Hepatocyte (in vitro differentiated cells): ENCODE data around the gene CSTPP1. TPM values are rescaled to one million over a fixed set of nuclear protein-coding genes. Genes with fewer than 3 reads are reported as not detected.
"Not testable (repeated sequence)": the region's sequence is repeated elsewhere in the genome, so short reads cannot be mapped to it uniquely, and the experiment has no call there.

Experiments
- DNase-seq: peaks from one replicate; pipeline ENCODE4 v3.0.0-alpha.2; 2016; ENCODE audit warnings: low spot score
- H2AFZ ChIP-seq: fragments of 200-600 bp; sonication (generic); 2 replicates; pipeline ENCODE4 v1.6.0; 2016; ENCODE audit warnings: antibody characterized with exemption, mild to moderate bottlenecking
- H3K27ac ChIP-seq: fragments of 200-600 bp; sonication (generic); 2 replicates; pipeline ENCODE4 v1.5.1; 2016; ENCODE audit warnings: mild to moderate bottlenecking
- H3K27me3 ChIP-seq: fragments of 200-600 bp; sonication (generic); 2 replicates; pipeline ENCODE4 v1.6.1; 2016
- H3K36me3 ChIP-seq: fragments of 200-600 bp; sonication (generic); replicated peaks from 2 replicates; pipeline ENCODE4 v1.5.1; 2016; ENCODE audit warnings: low read depth; ENCODE audit not compliant: insufficient read depth
- H3K4me1 ChIP-seq: fragments of 200-600 bp; sonication (generic); 2 replicates; pipeline ENCODE4 v1.5.1; 2016; ENCODE audit warnings: mild to moderate bottlenecking, moderate library complexity; ENCODE audit not compliant: insufficient read depth
- H3K4me2 ChIP-seq: fragments of 200-600 bp; sonication (generic); 2 replicates; pipeline ENCODE4 v1.6.0; 2016
- H3K4me3 ChIP-seq: fragments of 200-600 bp; sonication (generic); 2 replicates; pipeline ENCODE4 v1.5.1; 2016; ENCODE audit warnings: mild to moderate bottlenecking
- H3K79me2 ChIP-seq: fragments of 200-600 bp; sonication (generic); 2 replicates; pipeline ENCODE4 v1.6.0; 2017; ENCODE audit warnings: mild to moderate bottlenecking
- H3K9me2 ChIP-seq: fragments of 200-600 bp; sonication (generic); replicated peaks from 2 replicates; pipeline ENCODE4 v1.6.0; 2017; ENCODE audit warnings: mild to moderate bottlenecking; ENCODE audit not compliant: insufficient read depth
- H3K9me3 ChIP-seq: fragments of 200-600 bp; sonication (generic); 2 replicates; pipeline ENCODE4 v1.5.1; 2016; ENCODE audit warnings: low read depth, mild to moderate bottlenecking
- H4K20me1 ChIP-seq: fragments of 200-600 bp; sonication (generic); 2 replicates; pipeline ENCODE4 v1.6.0; 2016; ENCODE audit warnings: mild to moderate bottlenecking; ENCODE audit not compliant: insufficient read depth, poor library complexity, severe bottlenecking
- CTCF ChIP-seq: fragments of 200-600 bp; sonication (generic); IDR thresholded peaks from 2 replicates; pipeline ENCODE4 v1.5.1; 2016; ENCODE audit warnings: antibody characterized with exemption, mild to moderate bottlenecking; ENCODE audit not compliant: poor library complexity
- EZH2 ChIP-seq: fragments of 200-600 bp; sonication (generic); IDR thresholded peaks from 2 replicates; pipeline ENCODE4 v1.6.1; 2016; ENCODE audit warnings: antibody characterized with exemption, mild to moderate bottlenecking, borderline replicate concordance
- EZH2phosphoT487 ChIP-seq: fragments of 200-600 bp; sonication (generic); IDR thresholded peaks from one replicate; pipeline ENCODE4 v1.6.1; 2018; ENCODE audit warnings: antibody characterized with exemption, mild to moderate bottlenecking, low read depth, moderate library complexity; ENCODE audit not compliant: unreplicated experiment, severe bottlenecking
- WGBS: methylation state at CpG from one replicate; pipeline ENCODE4 v1.1.6; 2016; ENCODE audit warnings: low lambda C conversion rate; ENCODE audit errors: missing lambda C conversion rate; 5-methylcytosine and 5-hydroxymethylcytosine counted together
- polyA plus RNA-seq: library from polyadenylated mRNA; unstranded; fragments of >200 nt; fragmentation: Nextera tagmentation; extraction: Ambion mirVana; gene quantifications from 2 replicates; pipeline ENCODE4 v1.2.1, GENCODE V29; 2016
- total RNA-seq: library from RNA; depleted of rRNA; stranded (reverse); fragments of >200 nt; gene quantifications from 2 replicates; pipeline ENCODE4 v1.2.3, GENCODE V29; 2014

CSTPP1 gene
- total and polyA plus RNA-seq, 2 experiments from 2014 or later: 23.0 to 44.3 TPM

DNA sequence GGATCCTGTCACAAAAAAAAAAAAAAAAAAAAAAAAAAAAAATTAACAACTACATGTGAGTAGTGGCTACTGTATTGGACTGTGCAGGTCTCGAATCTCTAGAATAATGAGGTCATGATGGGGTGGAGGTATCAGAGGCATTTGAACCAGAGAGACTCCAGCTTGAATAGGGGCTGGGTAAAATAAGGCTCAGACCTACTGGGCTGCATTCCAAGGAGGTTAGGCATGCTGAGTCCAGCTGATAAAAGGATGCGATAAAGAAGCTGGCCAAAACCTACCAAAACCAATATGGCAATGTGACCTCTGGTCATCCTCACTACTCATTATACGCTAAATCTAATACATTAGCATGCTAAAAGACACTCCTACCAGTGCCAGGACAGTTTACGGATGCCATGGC, 255.6 kb downstream of the CSTPP1 start:
- TF ChIP-seq EZH2 (no peak), EZH2phosphoT487 (no peak), CTCF (no peak)
- H3K4me1 ChIP-seq: peaks cover 25% of the 10 kb centered on the region
- no peaks in the 10 kb centered on the region for H3K36me3 ChIP-seq

DNA sequence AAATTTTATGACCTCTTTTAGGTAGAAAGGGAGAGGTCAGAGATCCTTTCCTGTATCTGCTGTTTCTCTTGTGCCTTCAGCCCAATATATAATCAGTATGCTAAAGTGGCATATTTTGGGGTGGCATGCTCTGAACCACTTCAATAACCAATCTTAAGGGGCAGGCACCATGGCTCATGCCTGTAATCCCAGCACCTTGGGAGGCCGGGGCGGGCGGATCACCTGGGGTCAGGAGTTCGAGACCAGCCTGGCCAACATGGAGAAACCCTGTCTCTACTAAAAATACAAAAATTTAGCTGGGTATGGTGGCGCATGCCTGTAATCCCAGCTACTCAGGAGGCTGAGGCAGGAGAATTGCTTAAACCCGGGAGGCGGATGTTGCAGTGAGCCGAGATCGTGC, 261.6 kb downstream of the CSTPP1 start:
- not testable (repeated sequence) for H3K79me2 ChIP-seq, H3K27ac ChIP-seq
- WGBS: 97% methylated on average over 9 of the region's 9 CpGs

More for the DNA sequence above, 255.6 kb downstream of the CSTPP1 start:
- H3K9me2 ChIP-seq: no peaks in the 10 kb centered on the region
- H4K20me1 ChIP-seq: no peaks in the 10 kb centered on the region
- H3K4me2 ChIP-seq: no peak overlapping the region
- no peaks in the 10 kb centered on the region for H3K79me2 ChIP-seq
- WGBS: 73% methylated on average over 4 of the region's 4 CpGs
- H3K27ac ChIP-seq: no peak overlapping the region
- DNase-seq: no peak
- no peak overlapping the region for H2AFZ ChIP-seq
- no peaks in the 10 kb centered on the region for H3K27me3 ChIP-seq
- no peaks in the 10 kb centered on the region for H3K9me3 ChIP-seq
- H3K4me3 ChIP-seq: no peak overlapping the region

DNA sequence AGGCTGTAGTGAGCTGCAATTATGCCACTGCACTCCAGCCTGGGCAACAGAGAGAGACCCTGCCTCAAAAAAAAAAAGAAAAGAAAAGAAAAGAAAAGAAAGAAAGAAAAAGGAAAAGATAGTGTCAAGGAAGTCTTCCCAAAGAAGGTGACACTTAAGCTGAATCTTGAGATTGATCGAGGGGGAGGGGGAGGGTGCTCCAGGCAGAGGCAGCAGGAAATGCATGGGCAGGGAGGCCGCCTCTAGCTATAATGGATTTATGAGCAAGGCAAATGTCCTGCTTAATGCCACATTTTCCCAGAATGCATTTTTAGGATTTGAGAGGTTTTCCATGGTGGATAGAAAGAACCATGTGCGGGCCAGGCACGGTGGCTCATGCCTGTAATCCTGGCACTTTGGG, 264.5 kb downstream of the CSTPP1 start:
- DNase-seq: no peak
- H3K27ac ChIP-seq: no peak overlapping the region
- no peak overlapping the region for H3K4me2 ChIP-seq
- 77% methylated on average over 4 of the region's 4 CpGs for WGBS
- H3K9me2 ChIP-seq: no peaks in the 10 kb centered on the region
- H3K9me3 ChIP-seq: no peaks in the 10 kb centered on the region
- no peaks in the 10 kb centered on the region for H3K36me3 ChIP-seq
- no peak overlapping the region for H2AFZ ChIP-seq
- no peak overlapping the region for H3K4me3 ChIP-seq
- no peak for TF ChIP-seq EZH2
- no peak for TF ChIP-seq CTCF
- no peak for TF ChIP-seq EZH2phosphoT487
- H3K4me1 ChIP-seq: no peaks in the 10 kb centered on the region
- no peaks in the 10 kb centered on the region for H3K27me3 ChIP-seq
- no peaks in the 10 kb centered on the region for H4K20me1 ChIP-seq
- no peaks in the 10 kb centered on the region for H3K79me2 ChIP-seq

More for the DNA sequence above, 261.6 kb downstream of the CSTPP1 start:
- not testable (repeated sequence) for DNase-seq, H3K4me3 ChIP-seq, H3K4me1 ChIP-seq, H2AFZ ChIP-seq, H3K27me3 ChIP-seq, H3K36me3 ChIP-seq, H3K4me2 ChIP-seq, H3K9me2 ChIP-seq, H4K20me1 ChIP-seq, H3K9me3 ChIP-seq

DNA sequence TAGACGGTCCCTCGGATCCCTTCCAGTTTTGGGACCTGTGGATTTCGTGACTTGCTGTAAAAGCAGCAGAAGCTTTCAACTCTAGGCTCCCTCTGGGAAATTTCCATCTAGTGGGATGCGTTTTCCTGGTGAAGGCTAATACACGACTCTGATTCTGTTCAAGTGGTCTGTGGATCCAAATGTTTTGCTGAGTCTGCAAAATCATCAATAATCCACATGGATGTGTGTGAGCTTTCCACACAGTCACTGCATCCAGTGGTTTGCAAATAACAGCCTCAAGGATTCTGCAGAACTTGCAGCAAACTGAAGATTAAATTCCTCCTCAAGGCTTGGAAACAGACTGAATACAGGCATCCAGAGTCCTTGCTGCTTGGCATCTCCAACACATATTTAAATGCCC, 266.0 kb downstream of the CSTPP1 start:
- no peaks in the 10 kb centered on the region for H3K36me3 ChIP-seq
- 83% methylated on average over 5 of the region's 5 CpGs for WGBS
- no peak overlapping the region for H3K4me2 ChIP-seq
- H3K9me2 ChIP-seq: no peaks in the 10 kb centered on the region
- no peaks in the 10 kb centered on the region for H3K4me1 ChIP-seq
- H2AFZ ChIP-seq: no peak overlapping the region
- no peaks in the 10 kb centered on the region for H3K27me3 ChIP-seq
- no peak for DNase-seq
- TF ChIP-seq EZH2phosphoT487 (no peak), CTCF (no peak), EZH2 (no peak)
- H3K27ac ChIP-seq: no peak overlapping the region
- no peak overlapping the region for H3K4me3 ChIP-seq
- H3K79me2 ChIP-seq: no peaks in the 10 kb centered on the region
- H3K9me3 ChIP-seq: no peaks in the 10 kb centered on the region
- H4K20me1 ChIP-seq: no peaks in the 10 kb centered on the region
